H9 (cell line): ENCODE results near the gene SRM. TPM values are rescaled to one million over a fixed set of nuclear protein-coding genes. Genes with fewer than 3 reads are reported as not detected.

Experiments
- DNase-seq: peaks from one replicate; pipeline ENCODE4 v3.0.0-alpha.2; 2017
- H2AFZ ChIP-seq: one replicate; pipeline ENCODE4 v1.6.1; 2013; ENCODE audit warnings: mild to moderate bottlenecking, low read length, control low read depth, moderate library complexity
- H2AK5ac ChIP-seq: 2 replicates; pipeline ENCODE4 v1.6.1; 2013; ENCODE audit warnings: low read length, control low read depth, mixed read lengths; ENCODE audit not compliant: insufficient read length
- H2BK120ac ChIP-seq: one replicate; pipeline ENCODE4 v1.6.1; 2013; ENCODE audit warnings: low read depth, mild to moderate bottlenecking, low read length, control low read depth, inconsistent platforms; ENCODE audit not compliant: poor library complexity, severe bottlenecking
- H2BK12ac ChIP-seq: 2 replicates; pipeline ENCODE4 v1.6.1; 2013; ENCODE audit warnings: low read length, control low read depth, mixed read lengths, low read depth; ENCODE audit not compliant: insufficient read length
- H2BK15ac ChIP-seq: 2 replicates; pipeline ENCODE4 v1.6.1; 2013; ENCODE audit warnings: low read depth, low read length, control low read depth
- H2BK20ac ChIP-seq: one replicate; pipeline ENCODE4 v1.6.1; 2013; ENCODE audit warnings: low read depth, mild to moderate bottlenecking, low read length, control low read depth, inconsistent platforms; ENCODE audit not compliant: poor library complexity, severe bottlenecking
- H2BK5ac ChIP-seq: 2 replicates; pipeline ENCODE4 v1.6.1; 2013; ENCODE audit warnings: low read length, control low read depth, mixed read lengths; ENCODE audit not compliant: insufficient read length
- H3K14ac ChIP-seq: 2 replicates; pipeline ENCODE4 v1.6.1; 2013; ENCODE audit warnings: low read length, control low read depth; ENCODE audit not compliant: insufficient read depth
- H3K18ac ChIP-seq: 2 replicates; pipeline ENCODE4 v1.6.1; 2013; ENCODE audit warnings: low read depth, mild to moderate bottlenecking, mixed read lengths, low read length, control low read depth; ENCODE audit not compliant: insufficient read length
- H3K23ac ChIP-seq: 2 replicates; pipeline ENCODE4 v1.6.1; 2013; ENCODE audit warnings: low read length, control low read depth, mixed read lengths, low read depth; ENCODE audit not compliant: insufficient read length
- H3K23me2 ChIP-seq: 2 replicates; pipeline ENCODE4 v1.6.1; 2013; ENCODE audit warnings: low read depth, mild to moderate bottlenecking, mixed read lengths, low read length, control low read depth; ENCODE audit not compliant: insufficient read length, poor library complexity, severe bottlenecking
- H3K27ac ChIP-seq: 2 replicates; pipeline ENCODE4 v1.5.1; 2013; ENCODE audit warnings: low read length, control low read depth, mixed read lengths, low read depth; ENCODE audit not compliant: insufficient read length
- H3K27me3 ChIP-seq: 2 replicates; pipeline ENCODE4 v1.6.1; 2013; ENCODE audit warnings: low read length, control low read depth, inconsistent platforms; ENCODE audit not compliant: insufficient read depth
- H3K4ac ChIP-seq: 2 replicates; pipeline ENCODE4 v1.6.1; 2013; ENCODE audit warnings: low read depth, mild to moderate bottlenecking, control low read depth, inconsistent platforms, low read length, moderate library complexity
- H3K4me1 ChIP-seq: 2 replicates; pipeline ENCODE4 v1.6.1; 2013; ENCODE audit warnings: low read length, control low read depth, inconsistent platforms; ENCODE audit not compliant: insufficient read depth
- H3K4me2 ChIP-seq: 2 replicates; pipeline ENCODE4 v1.6.1; 2013; ENCODE audit warnings: low read length, control low read depth, mixed read lengths; ENCODE audit not compliant: insufficient read length, insufficient read depth
- H3K56ac ChIP-seq: 2 replicates; pipeline ENCODE4 v1.6.1; 2013; ENCODE audit warnings: low read depth, mild to moderate bottlenecking, mixed read lengths, low read length, control low read depth; ENCODE audit not compliant: insufficient read length
- H3K79me1 ChIP-seq: 2 replicates; pipeline ENCODE4 v1.6.1; 2013; ENCODE audit warnings: low read depth, mild to moderate bottlenecking, moderate library complexity, low read length, control low read depth, inconsistent platforms; ENCODE audit not compliant: insufficient read depth, poor library complexity, severe bottlenecking
- H3K79me2 ChIP-seq: 2 replicates; pipeline ENCODE4 v1.6.1; 2013; ENCODE audit warnings: low read length, control low read depth, inconsistent platforms; ENCODE audit not compliant: insufficient read depth
- H3K9ac ChIP-seq: 2 replicates; pipeline ENCODE4 v1.6.1; 2013; ENCODE audit warnings: low read length, control low read depth, mixed read lengths; ENCODE audit not compliant: insufficient read length; ENCODE audit errors: extremely low read depth
- H3K9me3 ChIP-seq: one replicate; pipeline ENCODE4 v1.6.1; 2013; ENCODE audit warnings: low read depth, low read length, inconsistent platforms; ENCODE audit not compliant: control insufficient read depth
- H3T11ph ChIP-seq: one replicate; pipeline ENCODE4 v1.6.1; 2013; ENCODE audit warnings: mild to moderate bottlenecking, low read length, control low read depth, inconsistent platforms
- H4K20me1 ChIP-seq: one replicate; pipeline ENCODE4 v1.6.1; 2013; ENCODE audit not compliant: control insufficient read depth, insufficient read length, insufficient read depth
- H4K5ac ChIP-seq: 2 replicates; pipeline ENCODE4 v1.6.1; 2013; ENCODE audit warnings: low read depth, mild to moderate bottlenecking, mixed read lengths, low read length, control low read depth; ENCODE audit not compliant: insufficient read length
- H4K8ac ChIP-seq: replicated peaks from 2 replicates; pipeline ENCODE4 v1.6.1; 2013; ENCODE audit warnings: low read length, control low read depth, mixed read lengths, low read depth; ENCODE audit not compliant: insufficient read length
- H4K91ac ChIP-seq: 2 replicates; pipeline ENCODE4 v1.6.1; 2013; ENCODE audit warnings: low read depth, mild to moderate bottlenecking, moderate library complexity, mixed read lengths, low read length, control low read depth; ENCODE audit not compliant: insufficient read length
- H3K27ac Mint-ChIP-seq, 3 experiments: 2 replicates in 2 of 3; 3 replicates in 1 of 3; pipeline ENCODE4 v1.8.0; 2020 to 2021; ENCODE audit warnings: mixed read lengths in 3 of 3, mild to moderate bottlenecking in 1 of 3, moderate library complexity in 1 of 3
- H3K27me3 Mint-ChIP-seq: 2 replicates; pipeline ENCODE4 v1.8.0; 2021; ENCODE audit warnings: low read depth, mild to moderate bottlenecking, moderate library complexity, mixed read lengths
- H3K36me3 Mint-ChIP-seq, 3 experiments: 2 replicates in 2 of 3; 3 replicates in 1 of 3; pipeline ENCODE4 v1.8.0; 2020 to 2021; ENCODE audit warnings: low read depth in 3 of 3, mixed read lengths in 3 of 3; ENCODE audit not compliant: insufficient read depth in 1 of 3
- H3K4me1 Mint-ChIP-seq, 2 experiments: 2 replicates each; pipeline ENCODE4 v1.8.0; 2020; ENCODE audit warnings: mixed read lengths in 2 of 2
- H3K4me3 Mint-ChIP-seq, 2 experiments: 2 replicates in 1 of 2; 3 replicates in 1 of 2; pipeline ENCODE4 v1.8.0; 2020 to 2021; ENCODE audit warnings: mild to moderate bottlenecking in 2 of 2, mixed read lengths in 2 of 2, moderate library complexity in 1 of 2
- H3K9me3 Mint-ChIP-seq, 2 experiments: 2 replicates in 1 of 2; 3 replicates in 1 of 2; pipeline ENCODE4 v1.8.0; 2020; ENCODE audit warnings: mild to moderate bottlenecking in 2 of 2, mixed read lengths in 2 of 2, moderate library complexity in 1 of 2
- WGBS: extraction: QIAGEN DNeasy Blood & Tissue Kit; methylation state at CpG from one replicate; pipeline ENCODE4 v1.1.7; 2013; ENCODE audit warnings: missing lambda C conversion rate, low lambda C conversion rate, mixed read lengths; ENCODE audit not compliant: insufficient read length; ENCODE audit errors: extremely low coverage; 5-methylcytosine and 5-hydroxymethylcytosine counted together
- total RNA-seq: library from RNA; stranded (reverse); gene quantifications from 2 replicates; pipeline ENCODE4 v1.2.1, GENCODE V29; 2021
- TF ChIP-seq, protein P1 (sequence below): fragments of 200-600 bp; sonication (generic); conservative IDR thresholded peaks from 3 replicates; pipeline ENCODE4 v1.8.0; 2021; ENCODE audit warnings: antibody characterized with exemption, mild to moderate bottlenecking

SRM gene
- total RNA-seq, 1 experiment from 2014 or later = 196 TPM

DNA sequence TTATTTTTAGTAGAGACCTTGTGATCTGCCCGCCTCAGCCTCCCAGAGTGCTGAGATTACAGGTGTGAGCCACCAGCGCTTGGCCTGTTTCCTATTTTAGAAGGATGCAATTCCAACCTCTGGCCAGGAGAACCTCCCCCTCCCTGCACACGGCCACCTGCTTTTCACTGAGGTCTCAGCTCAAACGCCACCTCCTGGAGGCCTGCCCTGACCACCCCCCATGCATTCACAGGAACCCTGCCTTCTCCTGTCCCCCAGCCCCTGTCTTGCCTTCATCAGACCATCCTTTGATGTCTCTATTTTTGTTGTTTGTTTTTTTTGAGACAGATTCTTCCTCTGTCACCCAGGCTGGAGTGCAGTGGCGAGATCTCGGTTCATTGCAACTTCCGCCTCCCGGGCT, 2.3 kb downstream of the SRM start:
- TF ChIP-seq, protein P1, sequence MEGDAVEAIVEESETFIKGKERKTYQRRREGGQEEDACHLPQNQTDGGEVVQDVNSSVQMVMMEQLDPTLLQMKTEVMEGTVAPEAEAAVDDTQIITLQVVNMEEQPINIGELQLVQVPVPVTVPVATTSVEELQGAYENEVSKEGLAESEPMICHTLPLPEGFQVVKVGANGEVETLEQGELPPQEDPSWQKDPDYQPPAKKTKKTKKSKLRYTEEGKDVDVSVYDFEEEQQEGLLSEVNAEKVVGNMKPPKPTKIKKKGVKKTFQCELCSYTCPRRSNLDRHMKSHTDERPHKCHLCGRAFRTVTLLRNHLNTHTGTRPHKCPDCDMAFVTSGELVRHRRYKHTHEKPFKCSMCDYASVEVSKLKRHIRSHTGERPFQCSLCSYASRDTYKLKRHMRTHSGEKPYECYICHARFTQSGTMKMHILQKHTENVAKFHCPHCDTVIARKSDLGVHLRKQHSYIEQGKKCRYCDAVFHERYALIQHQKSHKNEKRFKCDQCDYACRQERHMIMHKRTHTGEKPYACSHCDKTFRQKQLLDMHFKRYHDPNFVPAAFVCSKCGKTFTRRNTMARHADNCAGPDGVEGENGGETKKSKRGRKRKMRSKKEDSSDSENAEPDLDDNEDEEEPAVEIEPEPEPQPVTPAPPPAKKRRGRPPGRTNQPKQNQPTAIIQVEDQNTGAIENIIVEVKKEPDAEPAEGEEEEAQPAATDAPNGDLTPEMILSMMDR = 0 out of 3 replicates have a peak, but pooled peaks have one; percentile 10
- Mint-ChIP-seq H3K27me3 (no peaks in the 10 kb centered on the region), H3K9me3 (no peaks in the 10 kb centered on the region), H3K4me1 (peaks cover 17 to 25% of the 10 kb centered on the region in 2 experiments), H3K36me3 (peaks cover 24 to 56% (median 30%) of the 10 kb centered on the region in 3 experiments), H3K27ac (peak overlapping the region in 2 of 3 experiments; percentile 5 to 82; a peak in 2 of 7 replicates), H3K4me3 (peak overlapping the region; percentile 51 to 88; a peak in 4 of 5 replicates)
- H3K9me3 ChIP-seq = no peaks in the 10 kb centered on the region
- H3K27me3 ChIP-seq = no peaks in the 10 kb centered on the region; the same call in 1 of the 2 replicates
- peaks cover 7% of the 10 kb centered on the region for H3K23me2 ChIP-seq
- no peaks in the 10 kb centered on the region for H4K20me1 ChIP-seq
- no peak overlapping the region for H3K56ac ChIP-seq
- DNase-seq = no peak
- H2BK15ac ChIP-seq = no peak overlapping the region
- H2BK20ac ChIP-seq = no peak overlapping the region
- no peak overlapping the region for H2AK5ac ChIP-seq
- no peak overlapping the region for H3K27ac ChIP-seq
- H3K14ac ChIP-seq = no peak overlapping the region
- no peak overlapping the region for H2BK120ac ChIP-seq
- no peaks in the 10 kb centered on the region for H3K79me1 ChIP-seq
- H2BK5ac ChIP-seq = no peak overlapping the region
- H3T11ph ChIP-seq = no peak overlapping the region
- H4K8ac ChIP-seq = no peak overlapping the region
- H3K79me2 ChIP-seq = peaks cover 2% of the 10 kb centered on the region; the same call in 1 of the 2 replicates
- H3K9ac ChIP-seq = no peak overlapping the region
- H3K4ac ChIP-seq = no peak overlapping the region
- H4K91ac ChIP-seq = no peak overlapping the region
- H2AFZ ChIP-seq = no peak overlapping the region
- H3K18ac ChIP-seq = no peak overlapping the region
- H3K4me2 ChIP-seq = no peak overlapping the region
- WGBS = no CpG with 5 or more reads among the region's 8 CpGs
- H3K4me1 ChIP-seq = no peaks in the 10 kb centered on the region
- H3K23ac ChIP-seq = no peak overlapping the region
- no peak overlapping the region for H2BK12ac ChIP-seq
- no peak overlapping the region for H4K5ac ChIP-seq
